Fibroblast of mammary gland (primary cell): ENCODE measurements around the gene CROCC2.

Experiments
- DNase-seq: peaks from one replicate; pipeline ENCODE4 v3.0.0-alpha.2; 2010; ENCODE audit warnings: low read depth
- H3K4me3 ChIP-seq: 2 replicates; pipeline ENCODE4 v1.5.1; 2011; ENCODE audit warnings: low read depth, mild to moderate bottlenecking, low read length, moderate library complexity; ENCODE audit not compliant: control insufficient read depth
- CTCF ChIP-seq: conservative IDR thresholded peaks from 2 replicates; pipeline ENCODE4 v1.5.1; 2011; ENCODE audit warnings: low read depth, low read length, inconsistent platforms; ENCODE audit not compliant: control insufficient read depth, insufficient read depth

The CROCC2 gene

GRCh38 chr2:240876035-240876474 is 30.1 kb upstream of the CROCC2 start:
- DNase-seq = no peak
- TF ChIP-seq CTCF = no peak

GRCh38 chr2:240876475-240877251 is 29.5 kb upstream of the CROCC2 start:
- TF ChIP-seq CTCF = no peak
- DNase-seq = no peak

More at GRCh38 chr2:240876035-240876474, 30.1 kb upstream of the CROCC2 start:
- H3K4me3 ChIP-seq = no peak overlapping the region

GRCh38 chr2:240877460-240878340 is 28.4 kb upstream of the CROCC2 start:
- TF ChIP-seq CTCF = no peak
- no peak for DNase-seq
- H3K4me3 ChIP-seq = no peak overlapping the region

More at GRCh38 chr2:240876475-240877251, 29.5 kb upstream of the CROCC2 start:
- H3K4me3 ChIP-seq = no peak overlapping the region

GRCh38 chr2:240878341-240878936 is 27.7 kb upstream of the CROCC2 start:
- no peak overlapping the region for H3K4me3 ChIP-seq
- no peak for DNase-seq
- TF ChIP-seq CTCF = no peak

GRCh38 chr2:240879105-240879504 is 27.0 kb upstream of the CROCC2 start:
- no peak for DNase-seq
- no peak for TF ChIP-seq CTCF
- no peak overlapping the region for H3K4me3 ChIP-seq

GRCh38 chr2:240881913-240882312 is 24.2 kb upstream of the CROCC2 start:
- H3K4me3 ChIP-seq = no peak overlapping the region
- no peak for DNase-seq
- no peak for TF ChIP-seq CTCF
